Transverse colon (tissue), 4 donors: Measurements from ENCODE around the gene SLIT3. TPM values are rescaled to one million over a fixed set of nuclear protein-coding genes. Genes with fewer than 3 reads are reported as not detected.
A peak's percentile ranks its signal among the peaks of the same experiment; 100 is the strongest.

Experiments used
- DNase-seq: peaks from one replicate; pipeline ENCODE4 v3.0.0-alpha.2; 2019
- H3K27ac ChIP-seq, 4 donors: fragments of 200-600 bp; sonication (generic); 2 replicates each; pipeline ENCODE4 v1.5.1; 2016 to 2018; ENCODE audit warnings: inconsistent platforms in 4 of 4
- H3K27me3 ChIP-seq: fragments of 200-600 bp; sonication (generic); 2 replicates; pipeline ENCODE4 v1.5.1; 2017; ENCODE audit warnings: inconsistent platforms
- H3K36me3 ChIP-seq, 4 donors: fragments of 200-600 bp; sonication (generic); 2 replicates each; pipeline ENCODE4 v1.5.1; 2017 to 2019; ENCODE audit warnings: inconsistent platforms in 4 of 4
- H3K4me1 ChIP-seq, 4 donors: fragments of 200-600 bp; sonication (generic); 2 replicates each; pipeline ENCODE4 v1.5.1; 2017 to 2020; ENCODE audit warnings: inconsistent platforms in 4 of 4
- H3K4me3 ChIP-seq, 4 donors: fragments of 200-600 bp; sonication (generic); 1 replicate in 1 of 4; 2 replicates in 3 of 4; pipeline versions ENCODE4 v1.5.1 to v1.6.1; 2017 to 2019; ENCODE audit warnings: inconsistent platforms in 4 of 4
- H3K9me3 ChIP-seq, 2 donors: fragments of 200-600 bp; sonication (generic); 2 replicates each; pipeline ENCODE4 v1.5.1; 2017 to 2019; ENCODE audit warnings: inconsistent platforms in 2 of 2
- CTCF ChIP-seq, 5 experiments: fragments of 200-600 bp in 3 of 5; fragments of 450-650 bp in 2 of 5; sonication (generic) in 3 of 5; IDR thresholded peaks; 1 replicate in 2 of 5; 2 replicates in 3 of 5; pipeline ENCODE4 v1.5.1; 2016 to 2017; ENCODE audit warnings: antibody characterized with exemption in 5 of 5, inconsistent platforms in 3 of 5, mild to moderate bottlenecking in 2 of 5, moderate library complexity in 1 of 5
- EP300 ChIP-seq: sonication (generic); formaldehyde crosslinking; IDR thresholded peaks from one replicate; pipeline ENCODE4 v1.6.1; 2017; ENCODE audit warnings: antibody characterized with exemption, low read depth
- POLR2A ChIP-seq: fragments of 450-650 bp; IDR thresholded peaks from one replicate; pipeline ENCODE4 v1.6.1; 2016; ENCODE audit warnings: antibody characterized with exemption, mild to moderate bottlenecking, moderate library complexity
- POLR2AphosphoS5 ChIP-seq, 3 donors: sonication (generic); formaldehyde crosslinking; IDR thresholded peaks; one replicate each; pipeline ENCODE4 v1.6.1; 2016; ENCODE audit warnings: antibody characterized with exemption in 3 of 3
- WGBS, 2 donors: methylation state at CpG; one replicate each; pipeline ENCODE4 v1.1.5; 2018; ENCODE audit warnings: low coverage in 1 of 2; 5-methylcytosine and 5-hydroxymethylcytosine counted together
- in situ Hi-C, 4 donors: fragments of 200-750 bp; cut with MboI; loops; one replicate each; pipeline versions ENCODE4 v1.15.0 to v1.15.1; 2017; ENCODE audit warnings: low sequenced_read_pairs in 3 of 4, low pct_ligation_motif_present in 1 of 4, low pct_unique_long_range_greater_than_20kb in 1 of 4
- intact Hi-C: fragments of 100-400 bp; cut with DNase I; formaldehyde crosslinking; loops from one replicate; pipeline ENCODE4 v1.15.1; 2023; ENCODE audit warnings: low total_unique reads
- total RNA-seq, 4 donors: library from RNA; depleted of rRNA; stranded (reverse); fragments of >200 nt; gene quantifications; one replicate each; pipeline ENCODE4 v1.1.0, GENCODE V29; 2016

SLIT3 gene
- total RNA-seq, 4 donors from 2014 or later, result 6.7 to 60.5 (median 9.6) TPM

- intact Hi-C loops, result no loop called here
- no peaks in the 10 kb centered on the region for H3K27me3 ChIP-seq
- no peaks in the 10 kb centered on the region for H3K9me3 ChIP-seq
- H3K27ac ChIP-seq, result no peak overlapping the region
- in situ Hi-C loops, result no loop called here
- H3K4me3 ChIP-seq, result no peak overlapping the region
- WGBS, 2 donors, result 94 to 100% methylated on average over 1 of the region's 1 CpG
- no peak for DNase-seq
- H3K36me3 ChIP-seq, result no peaks in the 10 kb centered on the region
- H3K4me1 ChIP-seq, result peaks cover 0 to 23% (median 6%) of the 10 kb centered on the region in 4 donors
- TF ChIP-seq POLR2A (no peak), CTCF (IDR thresholded peaks at IDR 0.05) (no peak), EP300 (no peak), POLR2AphosphoS5 (IDR thresholded peaks at IDR 0.05) (no peak)
These were observed 652.4 kb downstream of the SLIT3 start for GRCh38 chr5:168648576-168648975.

GRCh38 chr5:168648016-168648415, 652.9 kb downstream of the SLIT3 start:
- H3K36me3 ChIP-seq, result no peaks in the 10 kb centered on the region
- 94 to 100% methylated on average over 1 of the region's 1 CpG for whole genome bisulfite sequencing, 2 donors
- no peak for TF ChIP-seq EP300
- no peak for TF ChIP-seq POLR2A
- H3K27me3 ChIP-seq, result no peaks in the 10 kb centered on the region
- H3K4me1 ChIP-seq, result peaks cover 0 to 17% (median 4%) of the 10 kb centered on the region in 4 donors
- DNase-seq, result no peak
- in situ Hi-C loops, result no loop called here
- no peak overlapping the region for H3K4me3 ChIP-seq
- no peaks in the 10 kb centered on the region for H3K9me3 ChIP-seq
- intact Hi-C loops, result no loop called here
- no peak overlapping the region for H3K27ac ChIP-seq

GRCh38 chr5:168647083-168647482, 653.9 kb downstream of the SLIT3 start:
- no peak overlapping the region for H3K27ac ChIP-seq
- peaks cover 0 to 14% (median 0%) of the 10 kb centered on the region in 4 donors for H3K4me1 ChIP-seq
- no peak overlapping the region for H3K4me3 ChIP-seq
- TF ChIP-seq CTCF (IDR thresholded peaks at IDR 0.05), result no peak
- peak in 1 of 3 donors; percentile 30 for TF ChIP-seq POLR2AphosphoS5 (IDR thresholded peaks at IDR 0.05)
- TF ChIP-seq EP300, result no peak
- TF ChIP-seq POLR2A, result no peak
- intact Hi-C loops (no loop called here), in situ Hi-C loops (no loop called here)
- no peak for DNase-seq
- no peaks in the 10 kb centered on the region for H3K9me3 ChIP-seq
- H3K27me3 ChIP-seq, result no peaks in the 10 kb centered on the region
- no peaks in the 10 kb centered on the region for H3K36me3 ChIP-seq

- 92 to 97% methylated on average over 4 to 5 of the region's 5 CpGs for WGBS, 2 donors
- intact Hi-C loops (no loop called here), in situ Hi-C loops (no loop called here)
- H3K4me1 ChIP-seq, result peaks cover 0 to 10% (median 0%) of the 10 kb centered on the region in 4 donors
- no peaks in the 10 kb centered on the region for H3K27me3 ChIP-seq
- peak overlapping the region in 2 of 4 donors; percentile 16 to 38 for H3K27ac ChIP-seq
- no peaks in the 10 kb centered on the region for H3K36me3 ChIP-seq
- H3K4me3 ChIP-seq, result no peak overlapping the region
- TF ChIP-seq EP300, result no peak
- TF ChIP-seq POLR2AphosphoS5 (IDR thresholded peaks at IDR 0.05), result no peak
- no peak for TF ChIP-seq POLR2A
- TF ChIP-seq CTCF (IDR thresholded peaks at IDR 0.05), result no peak
- no peak for DNase-seq
- no peaks in the 10 kb centered on the region for H3K9me3 ChIP-seq
These were observed 654.6 kb downstream of the SLIT3 start for GRCh38 chr5:168646335-168646734.

- 40 to 66% methylated on average over 3 of the region's 3 CpGs for WGBS, 2 donors
- no peaks in the 10 kb centered on the region for H3K27me3 ChIP-seq
- TF ChIP-seq POLR2AphosphoS5 (IDR thresholded peaks at IDR 0.05) (no peak), POLR2A (no peak), EP300 (no peak), CTCF (IDR thresholded peaks at IDR 0.05) (no peak)
- intact Hi-C loops, result no loop called here
- no peaks in the 10 kb centered on the region for H3K9me3 ChIP-seq
- DNase-seq, result no peak
- H3K4me1 ChIP-seq, result peaks cover 0 to 10% (median 0%) of the 10 kb centered on the region in 4 donors
- no peak overlapping the region for H3K4me3 ChIP-seq
- H3K36me3 ChIP-seq, result no peaks in the 10 kb centered on the region
- in situ Hi-C loops, result no loop called here
- H3K27ac ChIP-seq, result peak overlapping the region in 1 of 4 donors; percentile 32
These were observed 655.7 kb downstream of the SLIT3 start for GRCh38 chr5:168645195-168645594.
